PC-3 (cell line): ENCODE results near the gene HERC5.

Experiments
- EZH2 ChIP-seq: fragments of 300-600 bp; sonication (generic); IDR thresholded peaks from one replicate; pipeline ENCODE4 v1.6.1; 2017; ENCODE audit warnings: antibody characterized with exemption, mild to moderate bottlenecking, low read length; ENCODE audit not compliant: unreplicated experiment
- EZH2phosphoT487 ChIP-seq: fragments of 300-600 bp; sonication (generic); IDR thresholded peaks from 2 replicates; pipeline ENCODE4 v1.6.1; 2018; ENCODE audit warnings: mild to moderate bottlenecking, antibody characterized with exemption, low read length, borderline replicate concordance
- TF ChIP-seq, protein P1 (sequence below): fragments of 300-600 bp; sonication (generic); conservative IDR thresholded peaks from 2 replicates; pipeline ENCODE4 v1.5.1; 2017; ENCODE audit warnings: antibody characterized with exemption, low read depth, mild to moderate bottlenecking, low read length

DNA sequence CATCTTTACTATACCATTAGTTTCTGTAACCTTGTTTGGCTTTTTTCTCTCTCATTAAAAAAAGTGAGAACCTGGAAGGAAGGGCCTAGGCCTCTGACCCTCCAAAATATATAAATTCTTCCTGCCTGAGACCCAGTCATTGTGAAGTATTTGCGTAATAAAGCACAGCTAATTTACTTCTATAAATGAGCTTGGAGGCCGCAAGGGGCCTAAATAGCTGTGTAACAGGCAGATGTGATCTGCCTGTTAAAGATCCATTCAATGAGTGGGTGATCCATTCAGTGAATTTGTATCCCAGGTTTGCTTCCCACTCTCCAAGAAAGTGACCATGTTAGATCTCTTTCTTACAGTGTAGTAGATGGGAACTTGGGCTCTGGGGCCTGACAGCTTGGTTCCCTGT is 67.3 kb downstream of the HERC5 start:
- TF ChIP-seq, protein P1, sequence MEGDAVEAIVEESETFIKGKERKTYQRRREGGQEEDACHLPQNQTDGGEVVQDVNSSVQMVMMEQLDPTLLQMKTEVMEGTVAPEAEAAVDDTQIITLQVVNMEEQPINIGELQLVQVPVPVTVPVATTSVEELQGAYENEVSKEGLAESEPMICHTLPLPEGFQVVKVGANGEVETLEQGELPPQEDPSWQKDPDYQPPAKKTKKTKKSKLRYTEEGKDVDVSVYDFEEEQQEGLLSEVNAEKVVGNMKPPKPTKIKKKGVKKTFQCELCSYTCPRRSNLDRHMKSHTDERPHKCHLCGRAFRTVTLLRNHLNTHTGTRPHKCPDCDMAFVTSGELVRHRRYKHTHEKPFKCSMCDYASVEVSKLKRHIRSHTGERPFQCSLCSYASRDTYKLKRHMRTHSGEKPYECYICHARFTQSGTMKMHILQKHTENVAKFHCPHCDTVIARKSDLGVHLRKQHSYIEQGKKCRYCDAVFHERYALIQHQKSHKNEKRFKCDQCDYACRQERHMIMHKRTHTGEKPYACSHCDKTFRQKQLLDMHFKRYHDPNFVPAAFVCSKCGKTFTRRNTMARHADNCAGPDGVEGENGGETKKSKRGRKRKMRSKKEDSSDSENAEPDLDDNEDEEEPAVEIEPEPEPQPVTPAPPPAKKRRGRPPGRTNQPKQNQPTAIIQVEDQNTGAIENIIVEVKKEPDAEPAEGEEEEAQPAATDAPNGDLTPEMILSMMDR = no peak
- TF ChIP-seq EZH2phosphoT487 = no peak
- no peak for TF ChIP-seq EZH2
